Activated CD4-positive, alpha-beta T cell treated with anti-CD3 and anti-CD28 coated beads, Interleukin-2, amount 50 U/mL, for 4 hours (primary cell): Measurements from ENCODE around the gene ACR.

Experiments used
- DNase-seq, 2 experiments: peaks; one replicate each; pipeline ENCODE4 v3.0.0-alpha.2; 2020

ACR gene

GRCh38 chr22:50702821-50703725 is 34.9 kb upstream of the ACR start:
- no peak for DNase-seq

- DNase-seq = no peak
Observed at GRCh38 chr22:50703726-50704509, 34.1 kb upstream of the ACR start.

GRCh38 chr22:50704510-50705218 is 33.3 kb upstream of the ACR start:
- DNase-seq = no peak

GRCh38 chr22:50705219-50705691 is 32.7 kb upstream of the ACR start:
- DNase-seq = no peak

- DNase-seq = no peak
Observed at GRCh38 chr22:50705851-50706351, 32.1 kb upstream of the ACR start.

- DNase-seq = no peak
Observed at GRCh38 chr22:50706481-50707125, 31.4 kb upstream of the ACR start.

GRCh38 chr22:50708474-50708873 is 29.5 kb upstream of the ACR start:
- no peak for DNase-seq

GRCh38 chr22:50708996-50709395 is 29.0 kb upstream of the ACR start:
- DNase-seq = no peak

GRCh38 chr22:50710221-50710620 is 27.8 kb upstream of the ACR start:
- DNase-seq = no peak

- no peak for DNase-seq
Observed at GRCh38 chr22:50710886-50711285, 27.1 kb upstream of the ACR start.

- DNase-seq = no peak
Observed at GRCh38 chr22:50711446-50712340, 26.3 kb upstream of the ACR start.

- DNase-seq = no peak
Observed at GRCh38 chr22:50712341-50713007, 25.5 kb upstream of the ACR start.

GRCh38 chr22:50713008-50713385 is 25.0 kb upstream of the ACR start:
- DNase-seq = no peak

GRCh38 chr22:50713571-50714056 is 24.4 kb upstream of the ACR start:
- no peak for DNase-seq

- no peak for DNase-seq
Observed at GRCh38 chr22:50714150-50714549, 23.9 kb upstream of the ACR start.

- DNase-seq = no peak
Observed at GRCh38 chr22:50714631-50715179, 23.3 kb upstream of the ACR start.

- no peak for DNase-seq
Observed at GRCh38 chr22:50715250-50715649, 22.8 kb upstream of the ACR start.

- DNase-seq = no peak
Observed at GRCh38 chr22:50715776-50716175, 22.2 kb upstream of the ACR start.

- no peak for DNase-seq
Observed at GRCh38 chr22:50716290-50717024, 21.5 kb upstream of the ACR start.
